ENCODE results near the gene HPS4. TPM values are rescaled to one million over a fixed set of nuclear protein-coding genes. Genes with fewer than 3 reads are reported as not detected.

HPS4 gene
- total RNA-seq, 1 experiment from 2014 or later = 35.4 TPM

DNA sequence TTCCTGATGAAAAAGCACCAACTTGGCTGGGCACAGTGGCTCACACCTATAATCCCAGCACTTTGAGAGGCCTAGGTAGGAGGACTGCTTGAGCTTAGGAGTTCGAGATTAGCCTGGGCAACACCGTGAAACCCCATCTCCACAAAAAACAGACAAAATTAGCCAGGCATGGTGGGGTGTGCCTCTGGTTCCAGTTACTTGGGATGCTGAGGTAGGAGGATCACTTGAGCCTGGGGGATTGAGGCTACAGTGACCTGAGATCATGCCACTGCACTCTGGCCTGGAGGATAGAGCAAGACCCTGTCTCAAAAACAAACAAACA is 3.0 kb downstream of the HPS4 start:
- no peak overlapping the region for H2AFZ ChIP-seq (ENCODE audit: low read depth, low read length, poor library complexity, severe bottlenecking)
- H3K27me3 ChIP-seq (ENCODE audit: insufficient read depth, low read length) = no peaks in the 10 kb centered on the region
- H3K9ac ChIP-seq (ENCODE audit: low read length) = no peak overlapping the region
- H3K9me3 ChIP-seq (ENCODE audit: control insufficient read depth in 1 of 2, insufficient read depth in 1 of 2, low read depth in 1 of 2, low read length in 2 of 2) = no peaks in the 10 kb centered on the region
- CTCF ChIA-PET = no interaction called here
- intact Hi-C loops (cut with micrococcal nuclease) = no loop called here
- no peaks in the 10 kb centered on the region for H4K20me1 ChIP-seq (ENCODE audit: insufficient read depth)
- no peak overlapping the region for H3K4me2 ChIP-seq (ENCODE audit: low read length)
- POLR2A ChIA-PET = no interaction called here
- no peak overlapping the region for H3K27ac ChIP-seq (ENCODE audit: low read depth, low read length)
- H3K9me2 ChIP-seq (ENCODE audit: insufficient read depth) = no peaks in the 10 kb centered on the region
- no peak for DNase-seq (ENCODE audit: low read depth, low spot score)
- no peak for ATAC-seq
- H3K4me3 ChIP-seq (replicated peaks in 1 of 2; ENCODE audit: low read depth in 1 of 2, low read length in 2 of 2) = no peak overlapping the region
- H3K36me3 ChIP-seq (ENCODE audit: control insufficient read depth in 1 of 2, insufficient read depth in 2 of 2, low read length in 2 of 2) = peaks cover 16 to 17% of the 10 kb centered on the region in 2 experiments; a peak in 3 of 4 replicates
- H3K79me2 ChIP-seq (ENCODE audit: insufficient read depth, low read length) = peaks cover 52% of the 10 kb centered on the region
- peaks cover 10 to 15% of the 10 kb centered on the region in 2 experiments for H3K4me1 ChIP-seq (ENCODE audit: control insufficient read depth in 1 of 2, insufficient read depth in 2 of 2, low read length in 2 of 2)
- TF ChIP-seq ZNF274 (IDR thresholded peaks at IDR 0.05; ENCODE audit: low read depth, low read length) (no peak), POLR2A (IDR thresholded peaks at IDR 0.05; ENCODE audit: borderline replicate concordance, extremely low read depth, insufficient read depth, insufficient read length) (no peak), CBX3 (IDR thresholded peaks at IDR 0.05; ENCODE audit: low read depth) (no peak), EZH2 (IDR thresholded peaks at IDR 0.05) (no peak), MAX (IDR thresholded peaks at IDR 0.05) (no peak), CEBPB (IDR thresholded peaks at IDR 0.05; ENCODE audit: low read depth) (no peak), EGR1 (IDR thresholded peaks at IDR 0.05; ENCODE audit: low read depth) (no peak), FOSL1 (IDR thresholded peaks at IDR 0.05; ENCODE audit: low read depth) (no peak), RAD21 (IDR thresholded peaks at IDR 0.05; ENCODE audit: low read depth) (no peak), POLR2AphosphoS5 (IDR thresholded peaks at IDR 0.05; ENCODE audit: low read depth, low read length) (no peak), SP1 (IDR thresholded peaks at IDR 0.05; ENCODE audit: low read depth) (no peak), YY1 (IDR thresholded peaks at IDR 0.05; ENCODE audit: extremely low read depth, insufficient replicate concordance, low read depth, low read length) (no peak), ELF1 (IDR thresholded peaks at IDR 0.05; ENCODE audit: borderline replicate concordance, low read depth) (no peak), SIN3A (IDR thresholded peaks at IDR 0.05; ENCODE audit: low read depth) (no peak)
- TF ChIP-seq, protein P1, sequence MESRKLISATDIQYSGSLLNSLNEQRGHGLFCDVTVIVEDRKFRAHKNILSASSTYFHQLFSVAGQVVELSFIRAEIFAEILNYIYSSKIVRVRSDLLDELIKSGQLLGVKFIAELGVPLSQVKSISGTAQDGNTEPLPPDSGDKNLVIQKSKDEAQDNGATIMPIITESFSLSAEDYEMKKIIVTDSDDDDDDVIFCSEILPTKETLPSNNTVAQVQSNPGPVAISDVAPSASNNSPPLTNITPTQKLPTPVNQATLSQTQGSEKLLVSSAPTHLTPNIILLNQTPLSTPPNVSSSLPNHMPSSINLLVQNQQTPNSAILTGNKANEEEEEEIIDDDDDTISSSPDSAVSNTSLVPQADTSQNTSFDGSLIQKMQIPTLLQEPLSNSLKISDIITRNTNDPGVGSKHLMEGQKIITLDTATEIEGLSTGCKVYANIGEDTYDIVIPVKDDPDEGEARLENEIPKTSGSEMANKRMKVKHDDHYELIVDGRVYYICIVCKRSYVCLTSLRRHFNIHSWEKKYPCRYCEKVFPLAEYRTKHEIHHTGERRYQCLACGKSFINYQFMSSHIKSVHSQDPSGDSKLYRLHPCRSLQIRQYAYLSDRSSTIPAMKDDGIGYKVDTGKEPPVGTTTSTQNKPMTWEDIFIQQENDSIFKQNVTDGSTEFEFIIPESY (IDR thresholded peaks at IDR 0.05; ENCODE audit: extremely low read depth, insufficient replicate concordance, low read length) = no peak
- TF ChIP-seq, protein P2, sequence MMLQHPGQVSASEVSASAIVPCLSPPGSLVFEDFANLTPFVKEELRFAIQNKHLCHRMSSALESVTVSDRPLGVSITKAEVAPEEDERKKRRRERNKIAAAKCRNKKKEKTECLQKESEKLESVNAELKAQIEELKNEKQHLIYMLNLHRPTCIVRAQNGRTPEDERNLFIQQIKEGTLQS (IDR thresholded peaks at IDR 0.05) = no peak
- TF ChIP-seq, protein P3, sequence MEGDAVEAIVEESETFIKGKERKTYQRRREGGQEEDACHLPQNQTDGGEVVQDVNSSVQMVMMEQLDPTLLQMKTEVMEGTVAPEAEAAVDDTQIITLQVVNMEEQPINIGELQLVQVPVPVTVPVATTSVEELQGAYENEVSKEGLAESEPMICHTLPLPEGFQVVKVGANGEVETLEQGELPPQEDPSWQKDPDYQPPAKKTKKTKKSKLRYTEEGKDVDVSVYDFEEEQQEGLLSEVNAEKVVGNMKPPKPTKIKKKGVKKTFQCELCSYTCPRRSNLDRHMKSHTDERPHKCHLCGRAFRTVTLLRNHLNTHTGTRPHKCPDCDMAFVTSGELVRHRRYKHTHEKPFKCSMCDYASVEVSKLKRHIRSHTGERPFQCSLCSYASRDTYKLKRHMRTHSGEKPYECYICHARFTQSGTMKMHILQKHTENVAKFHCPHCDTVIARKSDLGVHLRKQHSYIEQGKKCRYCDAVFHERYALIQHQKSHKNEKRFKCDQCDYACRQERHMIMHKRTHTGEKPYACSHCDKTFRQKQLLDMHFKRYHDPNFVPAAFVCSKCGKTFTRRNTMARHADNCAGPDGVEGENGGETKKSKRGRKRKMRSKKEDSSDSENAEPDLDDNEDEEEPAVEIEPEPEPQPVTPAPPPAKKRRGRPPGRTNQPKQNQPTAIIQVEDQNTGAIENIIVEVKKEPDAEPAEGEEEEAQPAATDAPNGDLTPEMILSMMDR (IDR thresholded peaks at IDR 0.05 in 2 of 3, conservative IDR thresholded peaks at IDR 0.05 in 1 of 3; ENCODE audit: borderline replicate concordance in 1 of 3, insufficient read depth in 1 of 3, low read depth in 2 of 3, low read length in 2 of 3) = no peak
- TF ChIP-seq, protein P4, sequence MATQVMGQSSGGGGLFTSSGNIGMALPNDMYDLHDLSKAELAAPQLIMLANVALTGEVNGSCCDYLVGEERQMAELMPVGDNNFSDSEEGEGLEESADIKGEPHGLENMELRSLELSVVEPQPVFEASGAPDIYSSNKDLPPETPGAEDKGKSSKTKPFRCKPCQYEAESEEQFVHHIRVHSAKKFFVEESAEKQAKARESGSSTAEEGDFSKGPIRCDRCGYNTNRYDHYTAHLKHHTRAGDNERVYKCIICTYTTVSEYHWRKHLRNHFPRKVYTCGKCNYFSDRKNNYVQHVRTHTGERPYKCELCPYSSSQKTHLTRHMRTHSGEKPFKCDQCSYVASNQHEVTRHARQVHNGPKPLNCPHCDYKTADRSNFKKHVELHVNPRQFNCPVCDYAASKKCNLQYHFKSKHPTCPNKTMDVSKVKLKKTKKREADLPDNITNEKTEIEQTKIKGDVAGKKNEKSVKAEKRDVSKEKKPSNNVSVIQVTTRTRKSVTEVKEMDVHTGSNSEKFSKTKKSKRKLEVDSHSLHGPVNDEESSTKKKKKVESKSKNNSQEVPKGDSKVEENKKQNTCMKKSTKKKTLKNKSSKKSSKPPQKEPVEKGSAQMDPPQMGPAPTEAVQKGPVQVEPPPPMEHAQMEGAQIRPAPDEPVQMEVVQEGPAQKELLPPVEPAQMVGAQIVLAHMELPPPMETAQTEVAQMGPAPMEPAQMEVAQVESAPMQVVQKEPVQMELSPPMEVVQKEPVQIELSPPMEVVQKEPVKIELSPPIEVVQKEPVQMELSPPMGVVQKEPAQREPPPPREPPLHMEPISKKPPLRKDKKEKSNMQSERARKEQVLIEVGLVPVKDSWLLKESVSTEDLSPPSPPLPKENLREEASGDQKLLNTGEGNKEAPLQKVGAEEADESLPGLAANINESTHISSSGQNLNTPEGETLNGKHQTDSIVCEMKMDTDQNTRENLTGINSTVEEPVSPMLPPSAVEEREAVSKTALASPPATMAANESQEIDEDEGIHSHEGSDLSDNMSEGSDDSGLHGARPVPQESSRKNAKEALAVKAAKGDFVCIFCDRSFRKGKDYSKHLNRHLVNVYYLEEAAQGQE (IDR thresholded peaks at IDR 0.05; ENCODE audit: low read depth) = no peak
- no TSS peak for BruUV-seq (replicated peaks)
- RAD21 ChIA-PET (ENCODE audit: low non-redundant PET in 1 of 2, low total read pairs in 2 of 2, uncharacterized antibody in 2 of 2, unreplicated experiment in 2 of 2) = no interaction called here
